NCI-H2227 (cell line): ENCODE results near the gene ANXA2R.
"Not testable (repeated sequence)": the region's sequence is repeated elsewhere in the genome, so short reads cannot be mapped to it uniquely, and the experiment has no call there.

Experiments
- DNase-seq: peaks from one replicate; lab custom pipeline; 2025; ENCODE audit not compliant: unreplicated experiment; lab: John Stamatoyannopoulos, UW

Gene ANXA2R

DNA sequence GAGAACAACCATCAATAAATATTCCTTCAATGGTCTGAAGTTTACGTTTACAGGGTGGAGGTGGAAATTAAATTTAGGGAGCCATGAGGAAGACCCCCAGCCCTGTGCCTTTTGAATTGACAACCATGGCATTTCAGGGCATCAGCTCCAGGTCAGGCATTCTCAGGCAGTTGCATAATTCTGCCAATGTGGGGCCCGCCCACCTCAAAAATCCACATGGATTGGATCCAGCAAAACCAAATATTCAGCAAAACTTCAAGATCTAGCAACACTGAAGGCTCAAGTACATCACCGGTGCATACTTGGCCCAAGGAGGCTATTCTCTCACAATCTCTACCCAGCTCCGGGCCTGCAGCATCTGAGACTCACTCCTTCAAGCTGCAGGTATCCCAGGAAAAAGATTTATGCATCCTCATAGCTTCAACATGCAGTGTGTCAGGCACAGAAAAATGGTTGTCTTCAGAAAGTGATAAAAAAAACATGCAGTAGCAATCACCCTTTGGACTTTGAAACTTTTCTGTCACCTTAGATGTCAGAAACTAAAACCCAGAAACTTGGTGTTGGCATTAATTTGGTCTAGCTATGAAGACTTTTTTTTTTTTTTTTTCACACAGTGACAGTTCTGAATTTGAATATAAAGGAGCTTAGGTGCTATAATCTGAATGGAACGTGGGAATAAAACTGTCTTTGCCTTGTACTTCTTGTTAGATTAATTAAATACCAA is 21.4 kb upstream of the ANXA2R start:
- no peak for DNase-seq

DNA sequence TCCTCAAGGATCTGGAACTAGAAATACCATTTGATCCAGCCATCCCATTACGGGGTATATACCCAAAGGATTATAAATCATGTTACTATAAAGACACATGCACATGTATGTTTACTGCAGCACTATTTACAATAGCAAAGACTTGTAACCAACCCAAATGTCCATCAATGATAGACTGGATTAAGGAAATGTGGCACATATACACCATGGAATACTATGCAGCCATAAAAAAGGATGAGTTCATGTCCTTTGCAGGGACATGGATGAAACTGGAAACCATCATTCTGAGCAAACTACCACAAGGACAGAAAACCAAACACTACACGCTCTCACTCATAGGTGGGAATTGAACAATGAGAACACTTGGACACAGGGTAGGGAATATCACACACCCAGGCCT is 19.9 kb upstream of the ANXA2R start:
- DNase-seq: not testable (repeated sequence)

DNA sequence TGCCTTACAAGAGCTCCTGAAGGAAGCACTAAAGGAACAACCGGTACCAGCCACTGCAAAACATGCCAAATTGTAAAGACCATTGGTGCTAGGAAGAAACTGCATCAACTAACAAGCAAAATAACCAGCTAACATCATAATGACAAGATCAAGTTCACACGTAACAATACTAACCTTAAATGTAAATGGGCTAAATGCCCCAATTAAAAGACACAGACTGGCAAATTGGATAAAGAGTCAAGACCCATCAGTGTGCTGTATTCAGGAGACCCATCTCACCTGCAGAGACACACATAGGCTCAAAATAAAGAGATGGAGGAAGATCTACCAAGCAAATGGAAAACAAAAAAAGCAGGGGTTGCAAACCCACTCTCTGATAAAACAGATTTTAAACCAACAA is 15.0 kb upstream of the ANXA2R start:
- not testable (repeated sequence) for DNase-seq

DNA sequence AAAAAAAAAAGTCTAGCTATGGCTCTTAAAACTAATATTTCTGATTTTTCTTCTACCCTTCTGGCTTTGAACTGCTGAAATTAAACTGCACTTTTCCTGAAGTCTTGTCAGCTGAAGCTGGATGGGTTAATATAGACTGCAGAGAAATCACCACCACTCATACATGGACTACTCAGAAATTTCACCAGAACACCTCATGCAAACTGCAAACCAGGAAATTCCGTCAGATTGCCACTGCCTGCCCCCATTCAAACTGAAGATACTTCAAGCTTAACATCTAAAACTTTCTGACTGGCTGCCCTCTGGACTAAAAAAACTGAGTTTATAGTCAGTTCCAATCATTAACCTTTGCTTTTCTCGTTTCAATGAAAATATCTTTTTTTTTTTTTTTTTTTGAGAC is 11.6 kb upstream of the ANXA2R start:
- no peak for DNase-seq

DNA sequence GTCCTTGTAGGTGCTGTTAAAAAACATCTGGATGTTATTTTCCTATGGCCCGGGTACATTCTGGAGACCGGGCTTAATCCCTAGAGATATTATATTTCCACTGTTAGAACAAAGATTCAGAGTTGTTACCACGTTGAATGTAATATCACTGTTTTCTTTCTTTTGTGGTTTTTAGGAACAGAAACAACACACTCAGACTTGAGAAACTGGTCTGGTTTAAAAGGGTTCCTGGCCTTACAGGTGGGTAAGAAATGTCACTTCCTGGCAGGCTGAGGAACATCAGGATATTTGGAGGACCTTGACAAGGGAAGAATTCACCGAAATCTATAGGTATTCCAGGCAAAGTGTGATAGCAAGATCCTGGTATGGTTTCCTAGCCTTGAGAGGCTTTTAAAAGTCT is 10.3 kb upstream of the ANXA2R start:
- no peak for DNase-seq

DNA sequence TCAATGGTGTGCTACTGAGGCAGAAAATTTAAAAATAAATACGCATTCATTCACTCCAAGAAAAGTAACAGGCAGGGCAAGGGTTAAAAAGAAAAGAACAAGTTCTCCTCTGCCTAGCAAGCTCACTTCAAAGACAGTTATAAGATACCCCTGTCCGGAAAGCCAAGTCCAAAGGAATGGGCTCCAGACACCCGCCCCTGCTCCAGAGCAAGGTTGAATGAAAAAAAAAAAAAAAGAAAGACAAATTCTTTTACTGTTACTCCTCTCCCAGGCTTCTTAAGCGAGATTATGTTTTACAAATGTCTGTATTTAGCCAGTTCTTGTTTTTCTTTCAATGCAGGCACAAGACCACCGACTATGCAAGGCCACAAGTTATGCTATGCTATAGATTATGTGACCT is 9.1 kb upstream of the ANXA2R start:
- DNase-seq: no peak

DNA sequence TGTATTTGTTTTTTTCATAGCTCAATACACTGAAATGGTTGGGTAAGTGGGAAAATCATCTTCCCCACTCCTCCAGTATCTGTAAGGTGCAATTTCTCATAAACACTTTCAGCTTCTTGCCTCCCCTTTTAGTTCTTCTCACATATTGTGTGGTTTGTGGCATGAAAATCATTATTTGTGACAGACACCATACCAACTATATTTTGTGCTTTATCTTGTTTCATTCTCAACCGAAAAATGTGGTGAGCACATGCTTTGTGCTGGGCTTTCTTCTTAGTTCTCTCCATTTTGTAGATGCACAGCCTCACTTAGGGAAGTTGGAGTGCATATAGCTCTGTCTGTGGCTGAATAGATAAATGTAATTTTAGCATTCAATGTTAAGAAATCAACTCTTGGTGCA is 6.4 kb upstream of the ANXA2R start:
- DNase-seq: no peak

DNA sequence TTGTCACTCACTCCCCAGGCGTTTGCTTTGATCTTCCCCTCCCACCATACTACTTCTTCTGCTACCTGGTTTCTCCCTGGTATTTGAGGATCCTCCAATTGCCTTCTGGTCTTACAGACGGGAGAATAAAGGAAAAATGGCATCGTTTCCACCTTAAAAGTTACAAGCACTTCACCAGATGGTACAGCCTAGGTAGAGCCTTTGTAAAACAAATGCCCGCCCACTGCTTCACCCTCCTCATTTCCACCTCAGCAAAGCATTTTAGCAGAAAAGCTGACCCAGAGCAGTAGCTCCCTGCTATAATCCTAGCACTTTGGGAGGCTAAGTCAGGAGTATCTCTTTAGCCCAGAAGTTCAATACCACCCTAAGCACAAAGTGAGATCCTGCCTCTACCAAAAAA is 5.1 kb upstream of the ANXA2R start:
- peak; percentile 68 for DNase-seq

DNA sequence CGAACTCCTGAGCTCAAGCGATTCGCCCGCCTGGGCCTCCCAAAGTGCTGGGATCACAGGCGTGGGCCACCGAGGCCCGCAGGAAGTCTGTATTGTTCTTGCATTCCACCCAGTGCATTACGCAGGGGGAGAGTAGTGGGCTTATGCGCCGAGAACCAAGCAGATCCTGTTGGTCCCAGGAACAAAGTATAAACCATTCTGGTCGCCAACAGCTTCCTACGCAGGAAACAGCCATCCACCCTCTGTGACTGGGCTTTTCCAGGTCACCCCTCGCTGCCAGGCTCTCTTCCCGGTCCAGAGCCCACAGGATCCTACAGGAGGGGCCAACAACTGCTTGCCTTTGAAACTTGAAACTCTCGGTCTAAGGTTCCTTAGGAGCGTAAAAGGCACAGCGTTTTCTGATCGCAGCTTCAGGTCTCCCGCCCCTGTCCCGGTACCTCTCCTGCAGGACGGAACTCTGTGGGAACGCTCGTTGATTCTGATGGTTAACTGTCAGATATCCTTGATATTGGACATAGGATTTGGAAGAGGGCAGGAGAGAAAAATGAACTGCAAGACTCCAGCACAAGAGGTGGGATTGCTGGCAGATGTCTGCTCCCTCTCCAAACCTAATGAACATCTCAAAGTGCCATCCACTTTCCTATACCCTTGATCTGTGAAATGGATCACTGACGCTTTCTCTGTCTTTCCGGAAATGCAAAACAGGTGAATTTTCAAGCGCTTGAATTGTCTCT is 4.2 kb upstream of the ANXA2R start:
- DNase-seq: peak; percentile 46

DNA sequence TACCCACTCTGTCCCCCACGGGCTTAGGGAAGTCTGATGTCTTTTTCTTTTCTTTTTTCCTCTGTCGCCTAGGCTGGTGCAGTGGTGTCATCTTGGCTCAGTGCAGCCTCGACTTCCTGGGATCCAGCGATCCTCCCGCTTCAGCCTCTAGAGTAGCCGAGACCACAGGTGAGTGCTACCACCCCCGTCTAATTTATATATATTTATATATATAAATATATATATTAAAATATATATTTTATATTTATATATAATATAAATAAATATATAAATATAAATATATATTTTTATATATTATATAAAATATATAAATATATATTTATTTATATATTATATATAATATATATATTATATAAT is 3.3 kb upstream of the ANXA2R start:
- DNase-seq: no peak

DNA sequence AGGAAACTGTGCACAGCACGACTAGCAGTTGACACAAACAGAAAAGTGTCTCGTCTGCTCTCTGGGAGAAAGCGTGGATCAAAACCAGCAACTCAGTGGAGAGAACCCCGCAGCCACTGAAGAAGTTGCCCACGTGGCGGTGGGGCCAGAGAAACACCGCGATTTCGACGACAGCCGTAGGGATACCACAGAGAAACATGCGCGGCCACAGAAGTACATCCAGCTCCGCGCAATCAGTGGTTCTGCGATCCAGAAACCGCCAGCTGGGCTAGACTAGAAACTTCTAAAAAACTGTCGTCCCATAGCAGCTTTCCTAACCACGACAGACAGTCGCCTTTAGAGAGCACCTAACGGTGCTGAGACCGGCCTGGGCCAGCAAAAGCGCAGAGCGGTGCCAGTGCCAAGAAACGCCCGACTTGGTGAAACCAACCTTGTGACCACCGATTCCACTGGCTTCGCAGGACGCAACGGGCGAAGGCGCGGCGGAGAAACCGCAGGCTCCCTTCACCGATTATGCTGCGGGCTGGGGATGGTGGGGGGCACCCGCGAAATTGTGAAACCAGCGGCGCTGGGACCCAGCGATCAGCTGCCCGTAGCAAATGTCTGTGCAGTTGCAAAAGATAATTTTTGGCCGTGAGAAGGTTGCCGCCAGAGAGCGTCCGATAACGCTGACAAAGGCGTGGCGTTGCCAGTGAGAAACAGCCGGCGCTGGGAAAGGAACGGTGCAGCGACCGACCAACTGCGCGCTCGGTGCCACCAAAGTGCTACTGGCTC is 2.7 kb upstream of the ANXA2R start:
- DNase-seq: peak; percentile 88

DNA sequence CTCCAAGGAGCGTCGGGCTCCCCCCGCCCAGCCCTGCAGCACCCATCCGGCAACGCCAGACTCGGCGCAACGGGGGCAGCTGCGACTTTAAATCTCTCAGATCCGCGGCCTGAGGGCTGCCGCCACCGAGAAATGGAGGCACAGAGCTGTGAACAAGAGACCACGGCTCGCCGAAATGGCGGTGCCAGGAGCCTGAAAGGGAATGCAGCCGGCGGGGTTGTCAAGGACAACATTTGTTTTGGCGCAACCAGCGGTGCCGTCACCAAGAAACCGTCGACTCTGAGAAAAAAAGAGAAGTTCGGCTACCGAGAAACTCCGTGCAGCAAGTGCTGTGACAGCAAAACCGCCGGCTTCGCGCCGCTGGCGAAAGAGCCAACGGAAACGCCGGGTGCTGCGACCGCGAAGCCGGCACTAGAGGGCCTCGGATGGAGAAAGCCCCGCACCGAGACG is 2.1 kb upstream of the ANXA2R start:
- DNase-seq: peak; percentile 86

DNA sequence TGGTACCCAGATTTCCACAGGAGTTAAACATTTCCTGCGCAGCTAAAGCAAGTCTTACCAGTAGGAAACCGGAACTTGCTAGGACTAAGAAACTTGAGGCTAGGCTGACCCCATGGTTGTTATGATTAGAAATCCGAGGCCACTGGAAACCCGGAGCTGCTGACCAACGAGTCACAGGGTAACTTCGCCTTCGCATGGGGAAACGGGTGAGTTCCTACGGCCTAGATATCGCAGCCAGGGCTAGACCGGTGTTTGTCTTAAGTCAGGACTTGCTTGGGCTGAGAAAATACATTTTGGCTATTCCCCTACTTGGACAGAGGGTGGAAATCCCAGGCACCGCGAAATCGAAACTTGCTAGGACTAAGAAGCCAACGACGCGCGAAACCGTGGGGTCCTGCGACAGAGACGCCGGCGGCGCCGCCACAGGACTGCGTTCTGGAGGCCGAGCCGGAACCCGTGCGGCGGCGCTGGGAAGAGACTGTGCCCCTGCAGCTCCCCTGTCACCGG is 1.6 kb upstream of the ANXA2R start:
- peak; percentile 83 for DNase-seq

DNA sequence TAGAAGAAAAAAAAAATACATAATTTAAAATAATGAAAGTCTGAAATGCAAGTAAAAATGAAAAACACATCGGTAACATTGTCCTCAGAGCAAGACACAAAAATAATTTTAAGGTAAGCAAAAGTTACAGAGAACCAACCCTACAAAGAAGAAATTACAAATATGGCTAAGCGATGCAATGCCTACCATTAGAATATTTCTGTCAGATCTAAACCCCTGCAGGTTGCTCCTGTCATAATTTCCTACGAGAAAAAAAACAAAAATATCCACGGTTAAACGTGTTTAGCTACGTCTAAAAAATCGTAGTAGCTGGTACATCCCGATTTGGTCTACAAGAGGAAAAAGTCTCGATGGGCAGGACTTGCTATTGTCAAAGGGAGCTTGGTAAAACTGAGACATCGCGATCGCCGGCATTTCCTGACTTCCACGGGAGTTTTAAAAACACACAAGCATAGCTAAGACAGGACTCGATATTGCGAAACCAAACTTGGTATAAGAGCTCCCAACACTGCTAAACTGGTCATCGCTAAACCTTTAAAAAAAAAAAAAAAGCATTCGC is 1.1 kb upstream of the ANXA2R start:
- peak; percentile 66 for DNase-seq

DNA sequence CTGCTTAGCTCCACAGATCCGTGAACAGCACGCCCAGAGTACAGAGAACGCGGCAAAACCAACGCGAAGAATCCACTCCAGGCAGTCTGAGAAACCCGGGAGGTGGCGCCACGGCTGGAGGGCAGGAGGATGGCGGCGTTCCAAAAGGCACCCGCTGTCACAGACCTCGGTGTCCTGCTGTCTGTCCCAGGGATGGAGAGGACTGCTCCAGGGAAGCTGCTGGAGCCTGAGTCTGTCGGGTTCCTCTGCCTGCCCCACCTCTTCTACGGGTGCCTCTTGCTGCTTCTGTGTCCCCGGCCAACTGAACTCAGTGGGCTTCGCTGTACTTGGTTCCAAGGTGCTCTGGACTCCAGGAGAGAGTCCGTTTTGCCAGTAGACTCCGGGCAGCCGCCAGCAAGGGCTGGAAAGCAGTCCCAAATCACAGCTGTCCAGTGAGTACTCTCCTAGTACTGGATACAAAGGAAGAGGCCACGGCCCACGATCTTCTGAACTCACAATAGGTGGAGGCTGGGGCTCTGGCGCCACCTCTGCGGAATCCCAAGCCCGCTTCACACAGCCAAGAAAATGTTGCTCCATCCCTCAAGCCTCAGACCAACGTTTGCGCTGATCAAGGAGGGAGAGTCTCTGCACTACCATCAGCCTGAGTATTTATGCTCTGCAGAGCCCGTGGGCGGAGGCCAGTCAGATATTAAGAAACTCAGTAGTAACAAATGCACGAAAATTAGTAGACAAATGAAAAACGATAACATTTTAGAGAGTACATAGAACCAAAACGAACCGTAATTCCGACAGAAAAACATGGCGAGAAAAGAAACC is 440 bp downstream of the ANXA2R start:
- DNase-seq: peak; percentile 83

DNA sequence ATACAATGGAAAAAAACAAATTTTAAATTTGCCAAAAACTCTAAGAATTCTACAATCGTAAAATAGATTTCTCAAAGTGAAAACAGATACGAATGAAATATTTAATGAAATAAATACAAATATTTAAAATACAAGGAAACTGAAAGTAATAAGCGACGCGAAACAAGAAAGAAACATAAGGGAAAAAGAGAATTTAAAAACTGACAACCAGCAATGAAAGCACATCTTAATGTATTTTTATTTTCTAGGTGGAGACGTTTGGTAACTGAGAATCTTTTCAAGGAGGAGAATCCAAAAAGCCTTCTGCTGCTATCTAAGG is 1.0 kb downstream of the ANXA2R start:
- no peak for DNase-seq

DNA sequence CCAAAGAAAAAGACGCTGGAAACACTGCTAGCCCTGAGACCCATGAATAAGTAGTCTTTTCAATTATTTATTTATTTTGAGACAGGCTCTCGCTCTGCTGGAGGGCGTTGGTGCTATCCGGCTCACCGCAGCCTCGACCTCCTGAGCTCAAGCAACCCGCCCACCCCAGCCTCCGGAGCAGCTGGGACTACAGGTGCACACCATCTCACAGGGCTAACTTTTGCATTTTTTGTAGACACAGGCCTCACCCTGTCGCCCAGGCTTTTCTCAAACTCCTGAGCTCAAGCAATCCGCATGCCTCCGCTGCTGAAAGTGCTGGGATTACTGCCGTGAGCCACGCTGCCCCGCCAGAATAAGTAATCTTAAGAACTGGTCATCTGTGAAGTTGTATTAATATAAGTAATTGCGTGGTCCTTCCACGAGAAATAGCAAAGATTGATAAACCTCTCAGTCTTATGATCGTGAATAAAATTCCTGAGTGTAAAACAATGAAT is 1.6 kb downstream of the ANXA2R start:
- DNase-seq: peak; percentile 71

DNA sequence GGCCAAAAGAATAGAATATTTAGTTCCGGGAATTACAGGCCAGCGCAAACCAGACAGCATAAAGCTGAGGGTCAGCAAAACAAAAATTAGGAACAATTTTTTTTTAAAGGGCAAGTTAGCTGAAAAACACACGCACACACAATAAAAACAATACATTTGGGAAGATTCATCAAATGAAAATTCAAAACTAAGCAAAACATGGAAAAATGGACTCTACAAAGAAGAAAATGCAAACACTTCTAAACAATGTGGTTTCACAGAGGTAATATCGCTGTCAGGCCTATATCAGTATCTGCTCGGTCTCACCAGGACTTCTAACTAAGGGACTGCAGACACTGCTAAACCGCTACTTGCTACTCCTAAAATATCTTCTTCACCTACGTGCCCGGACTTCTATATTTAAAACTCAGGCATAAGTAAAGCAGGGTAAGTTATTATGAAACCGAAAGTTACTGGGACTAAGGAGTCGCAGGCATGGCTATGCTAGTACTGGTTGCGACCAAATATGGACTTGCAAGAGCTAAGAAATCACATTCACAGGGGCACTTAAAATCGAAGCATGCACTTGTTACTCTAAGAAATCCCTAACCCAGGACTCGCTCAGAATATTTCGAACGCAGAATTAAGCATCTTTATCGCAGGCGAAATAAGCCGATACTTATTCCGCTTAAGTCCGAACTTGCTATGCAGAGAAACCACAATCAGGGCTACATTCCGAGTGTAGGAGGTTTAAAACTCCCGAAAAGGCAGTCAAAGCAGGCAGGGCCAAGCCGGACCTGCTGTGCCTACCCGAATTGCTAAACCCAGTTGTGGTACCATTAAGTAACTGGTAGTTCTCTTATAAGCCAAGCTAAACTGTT is 2.3 kb downstream of the ANXA2R start:
- DNase-seq: peak; percentile 62

DNA sequence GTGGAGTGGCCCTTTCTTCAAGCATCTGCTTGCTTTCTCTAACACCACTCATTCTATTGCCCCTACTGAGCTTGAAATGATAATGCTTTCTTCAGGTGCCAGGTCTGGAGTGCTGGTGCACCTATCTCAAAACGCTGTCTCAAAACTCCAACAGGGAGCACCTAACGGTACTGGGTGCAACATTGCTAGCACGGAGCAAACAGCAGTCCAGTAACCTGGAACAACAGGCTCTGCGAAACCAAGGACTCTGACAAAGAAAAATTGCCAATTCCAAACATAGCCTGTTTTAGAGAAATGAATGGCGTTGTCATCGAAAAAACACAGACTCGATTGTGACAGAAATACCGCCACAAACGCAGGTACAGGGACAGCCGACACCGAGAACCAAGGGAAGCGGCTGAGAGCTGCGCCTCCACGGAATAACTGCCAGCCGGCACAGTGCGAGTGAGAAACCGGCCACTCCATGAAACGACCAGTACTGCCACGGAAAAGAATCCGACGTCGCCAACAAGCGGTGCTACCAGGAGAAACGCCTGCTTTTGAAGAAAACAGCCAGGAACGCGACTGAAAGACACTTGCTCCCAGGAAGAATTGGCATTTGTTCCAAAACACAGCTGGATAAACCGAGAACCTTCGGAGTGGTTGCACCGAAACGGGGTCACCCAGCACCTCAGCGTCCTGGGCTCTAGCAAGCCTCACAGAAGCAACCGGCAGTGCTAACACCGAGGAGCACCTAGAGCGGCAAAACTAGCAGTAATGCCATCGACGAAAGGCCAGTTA is 3.1 kb downstream of the ANXA2R start:
- DNase-seq: peak; percentile 36
